HCT116 (cell line): ENCODE measurements around the gene ALG3.

Experiments
- CTCF ChIP-seq, 3 experiments: fragments of 200-600 bp in 1 of 3; sonication (generic) in 1 of 3; IDR thresholded peaks in 2 of 3; conservative IDR thresholded peaks in 1 of 3; 2 replicates each; pipeline ENCODE4 v1.5.1; 2012 to 2017; ENCODE audit warnings: low read depth in 2 of 3, low read length in 2 of 3, antibody characterized with exemption in 1 of 3, borderline replicate concordance in 1 of 3, control low read depth in 1 of 3, mild to moderate bottlenecking in 1 of 3, mixed read lengths in 1 of 3, mixed run types in 1 of 3, moderate library complexity in 1 of 3; ENCODE audit not compliant: insufficient read depth in 1 of 3
- EZH2phosphoT487 ChIP-seq: fragments of 200-600 bp; IDR thresholded peaks from 2 replicates; pipeline ENCODE4 v1.6.1; 2018; ENCODE audit warnings: antibody characterized with exemption, borderline replicate concordance
- MAX ChIP-seq: IDR thresholded peaks from 2 replicates; pipeline ENCODE4 v1.6.1; 2012
- TF ChIP-seq, protein P1 (sequence below): IDR thresholded peaks from 2 replicates; pipeline ENCODE4 v1.6.1; 2012; ENCODE audit warnings: low read depth

- TF ChIP-seq CTCF (IDR thresholded peaks at IDR 0.05 in 2 of 3, conservative IDR thresholded peaks at IDR 0.05 in 1 of 3; ENCODE audit: borderline replicate concordance in 1 of 3, insufficient read depth in 1 of 3, low read depth in 2 of 3, low read length in 2 of 3) (no peak), MAX (no peak), EZH2phosphoT487 (no peak)
- TF ChIP-seq, protein P1, sequence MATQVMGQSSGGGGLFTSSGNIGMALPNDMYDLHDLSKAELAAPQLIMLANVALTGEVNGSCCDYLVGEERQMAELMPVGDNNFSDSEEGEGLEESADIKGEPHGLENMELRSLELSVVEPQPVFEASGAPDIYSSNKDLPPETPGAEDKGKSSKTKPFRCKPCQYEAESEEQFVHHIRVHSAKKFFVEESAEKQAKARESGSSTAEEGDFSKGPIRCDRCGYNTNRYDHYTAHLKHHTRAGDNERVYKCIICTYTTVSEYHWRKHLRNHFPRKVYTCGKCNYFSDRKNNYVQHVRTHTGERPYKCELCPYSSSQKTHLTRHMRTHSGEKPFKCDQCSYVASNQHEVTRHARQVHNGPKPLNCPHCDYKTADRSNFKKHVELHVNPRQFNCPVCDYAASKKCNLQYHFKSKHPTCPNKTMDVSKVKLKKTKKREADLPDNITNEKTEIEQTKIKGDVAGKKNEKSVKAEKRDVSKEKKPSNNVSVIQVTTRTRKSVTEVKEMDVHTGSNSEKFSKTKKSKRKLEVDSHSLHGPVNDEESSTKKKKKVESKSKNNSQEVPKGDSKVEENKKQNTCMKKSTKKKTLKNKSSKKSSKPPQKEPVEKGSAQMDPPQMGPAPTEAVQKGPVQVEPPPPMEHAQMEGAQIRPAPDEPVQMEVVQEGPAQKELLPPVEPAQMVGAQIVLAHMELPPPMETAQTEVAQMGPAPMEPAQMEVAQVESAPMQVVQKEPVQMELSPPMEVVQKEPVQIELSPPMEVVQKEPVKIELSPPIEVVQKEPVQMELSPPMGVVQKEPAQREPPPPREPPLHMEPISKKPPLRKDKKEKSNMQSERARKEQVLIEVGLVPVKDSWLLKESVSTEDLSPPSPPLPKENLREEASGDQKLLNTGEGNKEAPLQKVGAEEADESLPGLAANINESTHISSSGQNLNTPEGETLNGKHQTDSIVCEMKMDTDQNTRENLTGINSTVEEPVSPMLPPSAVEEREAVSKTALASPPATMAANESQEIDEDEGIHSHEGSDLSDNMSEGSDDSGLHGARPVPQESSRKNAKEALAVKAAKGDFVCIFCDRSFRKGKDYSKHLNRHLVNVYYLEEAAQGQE, result no peak
Measured at GRCh38 chr3:184237211-184237610, 11.6 kb downstream of the ALG3 start.
